Head of caudate nucleus (tissue), 42 donors: ENCODE data around the gene LLGL2.
"Not testable (repeated sequence)": the region's sequence is repeated elsewhere in the genome, so short reads cannot be mapped to it uniquely, and the experiment has no call there.

ENCODE experiments used
- DNase-seq, 42 donors: peaks; one replicate each; pipeline versions ENCODE4 v3.0.0 to v3.0.0-alpha.2; 2020 to 2021; ENCODE audit warnings: mixed read lengths in 7 of 42
- intact Hi-C: fragments of 100-400 bp; cut with DNase I; formaldehyde crosslinking; loops from one replicate; pipeline ENCODE4 v1.15.0; 2022

Gene LLGL2

GRCh38 chr17:75574404-75575036 is 49.0 kb downstream of the LLGL2 start:
- DNase-seq = no peak
- intact Hi-C loops = no loop called here

GRCh38 chr17:75575197-75575596 is 49.7 kb downstream of the LLGL2 start:
- intact Hi-C loops = no loop called here
- DNase-seq = no peak

- intact Hi-C loops = no loop called here
- no peak for DNase-seq
Observed at GRCh38 chr17:75575728-75576127, 50.2 kb downstream of the LLGL2 start.

GRCh38 chr17:75576661-75577060 is 51.2 kb downstream of the LLGL2 start:
- DNase-seq = no peak
- intact Hi-C loops = no loop called here

- intact Hi-C loops = loop anchor here (10.0 kb wide), 1 partner anchor 156 kb away; no protein-coding TSS in a partner anchor
- DNase-seq = peak in 3 of 42 donors; percentile 24 to 38 (median 27)
Observed at GRCh38 chr17:75581121-75581725, 55.7 kb downstream of the LLGL2 start.

GRCh38 chr17:75583197-75583596 is 57.7 kb downstream of the LLGL2 start:
- intact Hi-C loops = loop anchor here (10.0 kb wide), 1 partner anchor 158 kb away; no protein-coding TSS in a partner anchor
- not testable (repeated sequence) for DNase-seq

- intact Hi-C loops = loop anchor here (5.0 to 10.0 kb wide), 2 partner anchors 68 to 160 kb away; partner anchors contain the start of genes CASKIN2 and TSEN54
- no peak for DNase-seq
Observed at GRCh38 chr17:75584849-75585175, 59.3 kb downstream of the LLGL2 start.

- intact Hi-C loops = loop anchor here (5.0 to 10.0 kb wide), 2 partner anchors 71 to 163 kb away; partner anchors contain the start of genes CASKIN2 and TSEN54
- DNase-seq = peak in 41 of 42 donors; percentile 25 to 81 (median 59)
Observed at GRCh38 chr17:75587675-75588595, 62.4 kb downstream of the LLGL2 start, which contains the start of gene MYO15B. Gene MYO15B (plus strand): TSS chr17:75587800. CDS start chr17:75588058, 258 bp downstream.

- DNase-seq = peak in 23 of 42 donors; percentile 2 to 62 (median 32)
- intact Hi-C loops = loop anchor here (5.0 to 10.0 kb wide), 2 partner anchors 71 to 164 kb away; partner anchors contain the start of genes CASKIN2 and TSEN54
Observed at GRCh38 chr17:75588596-75589011, 63.1 kb downstream of the LLGL2 start.

- peak; percentile 82 to 99 (median 95) for DNase-seq
- intact Hi-C loops = loop anchor here (5.0 to 10.0 kb wide), 2 partner anchors 72 to 164 kb away; partner anchors contain the start of genes CASKIN2 and TSEN54
Observed at GRCh38 chr17:75589012-75589918, 63.8 kb downstream of the LLGL2 start.

GRCh38 chr17:75589919-75590303 is 64.4 kb downstream of the LLGL2 start:
- intact Hi-C loops = loop anchor here (5.0 to 10.0 kb wide), 2 partner anchors 73 to 165 kb away; partner anchors contain the start of genes CASKIN2 and TSEN54
- DNase-seq = peak in 4 of 42 donors; percentile 16 to 45 (median 16)

- no peak for DNase-seq
- intact Hi-C loops = no loop called here
Observed at GRCh38 chr17:75590314-75590761, 64.8 kb downstream of the LLGL2 start.

GRCh38 chr17:75590849-75591721 is 65.6 kb downstream of the LLGL2 start:
- intact Hi-C loops = no loop called here
- no peak for DNase-seq

- DNase-seq = no peak
- intact Hi-C loops = no loop called here
Observed at GRCh38 chr17:75591722-75592302, 66.3 kb downstream of the LLGL2 start.

GRCh38 chr17:75592348-75593020 is 67.0 kb downstream of the LLGL2 start:
- intact Hi-C loops = no loop called here

GRCh38 chr17:75593430-75593829 is 67.9 kb downstream of the LLGL2 start:
- DNase-seq, intact Hi-C loops: not testable (repeated sequence)

More at GRCh38 chr17:75592348-75593020, 67.0 kb downstream of the LLGL2 start:
- DNase-seq = no peak
